GM12892 (cell line): Measurements from ENCODE around the gene LHX2.

Source experiments
- DNase-seq: peaks from one replicate; pipeline ENCODE4 v3.0.0; 2011; ENCODE audit not compliant: insufficient read length
- FAIRE-seq: peaks from 2 replicates; lab custom pipeline; 2011; peaks lifted over from hg19 to GRCh38; lab: Jason Lieb, UNC
- POLR2A ChIP-seq: IDR thresholded peaks from 2 replicates; pipeline ENCODE4 v1.6.1; 2011; ENCODE audit warnings: low read depth, low read length, control low read depth
- POLR2AphosphoS5 ChIP-seq: IDR thresholded peaks from 2 replicates; pipeline ENCODE4 v1.6.1; 2011; ENCODE audit warnings: low read depth, low read length, control low read depth
- TAF1 ChIP-seq: IDR thresholded peaks from 2 replicates; pipeline ENCODE4 v1.6.1; 2011; ENCODE audit warnings: low read depth, mild to moderate bottlenecking, control low read depth, low read length, borderline replicate concordance

LHX2 gene

GRCh38 chr9:124009531-124010217 is 1.9 kb upstream of the LHX2 start:
- peak; percentile 78 for FAIRE-seq
- TF ChIP-seq TAF1, result no peak
- no peak for TF ChIP-seq POLR2A
- no peak for TF ChIP-seq POLR2AphosphoS5
- DNase-seq, result no peak

DNA sequence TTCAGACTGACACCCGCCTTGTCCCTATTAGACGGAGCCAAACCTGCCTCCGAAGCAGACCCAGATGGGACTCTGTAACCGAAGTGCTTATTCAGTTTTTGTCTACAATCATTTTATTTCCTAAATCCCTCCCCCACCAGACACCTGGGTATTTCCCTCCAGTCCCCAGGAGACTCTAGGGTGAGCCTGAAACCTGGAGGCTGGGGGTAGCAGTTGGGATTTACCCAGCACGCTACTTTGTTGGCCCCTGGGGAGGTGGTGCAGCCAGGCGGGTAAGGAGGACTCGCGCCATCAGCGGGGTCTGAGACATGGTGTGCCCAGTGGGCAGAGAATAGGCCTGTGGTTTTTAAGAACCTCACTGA is 1.3 kb upstream of the LHX2 start:
- TF ChIP-seq TAF1 (no peak), POLR2A (no peak), POLR2AphosphoS5 (no peak)
- peak; percentile 51 for FAIRE-seq
- DNase-seq, result no peak

GRCh38 chr9:124010665-124011321 is 775 bp upstream of the LHX2 start:
- FAIRE-seq (peak; percentile 40), DNase-seq (no peak)
- TF ChIP-seq TAF1 (no peak), POLR2A (no peak), POLR2AphosphoS5 (no peak)

DNA sequence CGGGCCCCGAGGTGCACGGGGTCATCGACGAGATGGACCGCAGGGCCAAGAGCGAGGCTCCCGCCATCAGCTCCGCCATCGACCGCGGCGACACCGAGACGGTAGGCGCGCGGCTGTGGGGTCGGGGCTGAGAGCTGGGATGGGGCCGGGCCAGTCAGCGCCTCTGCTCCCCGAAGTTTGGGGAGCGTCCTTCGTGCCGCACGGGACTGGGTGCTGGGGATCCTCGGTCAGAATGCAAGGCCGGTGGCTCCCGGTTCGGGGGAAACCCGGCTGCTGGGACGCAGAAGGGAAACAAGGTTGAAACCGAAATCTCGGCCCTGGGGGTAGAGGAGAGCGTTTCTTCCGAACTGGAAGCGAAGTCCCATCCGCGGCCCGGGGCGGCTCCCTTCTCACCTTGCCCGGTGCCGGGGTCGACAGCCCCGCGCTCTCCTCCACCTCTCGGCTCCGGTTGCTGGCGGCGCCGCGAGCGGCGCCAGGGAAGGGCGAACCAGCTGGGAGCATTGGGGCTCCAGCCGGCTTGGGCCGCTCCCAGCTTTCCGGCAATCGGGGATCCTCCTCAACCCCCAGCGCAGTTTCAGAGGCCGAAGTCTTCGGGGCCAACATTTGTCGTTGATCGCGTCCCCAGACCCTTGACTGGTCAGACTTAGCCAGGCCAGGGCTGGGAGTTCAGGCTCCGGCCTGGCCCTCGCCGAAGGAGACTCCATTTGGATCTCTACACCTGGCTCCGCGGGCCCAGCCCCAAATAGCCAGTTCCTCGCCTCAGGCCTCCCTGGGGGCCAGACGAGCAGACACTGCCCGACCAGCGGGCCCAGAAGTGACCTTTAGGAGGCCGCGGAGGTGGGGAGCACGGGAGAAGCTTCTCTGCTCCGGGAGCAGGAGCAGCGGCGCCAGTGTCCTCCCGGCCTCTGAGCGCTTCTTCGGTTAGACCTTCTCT is 1.1 kb downstream of the LHX2 start:
- TF ChIP-seq POLR2A (no peak), TAF1 (no peak), POLR2AphosphoS5 (no peak)
- FAIRE-seq (no peak), DNase-seq (no peak)

- no peak for FAIRE-seq
- DNase-seq, result no peak
- TF ChIP-seq POLR2AphosphoS5 (no peak), TAF1 (no peak), POLR2A (no peak)
Measured at GRCh38 chr9:124013309-124014210, 2.0 kb downstream of the LHX2 start.

DNA sequence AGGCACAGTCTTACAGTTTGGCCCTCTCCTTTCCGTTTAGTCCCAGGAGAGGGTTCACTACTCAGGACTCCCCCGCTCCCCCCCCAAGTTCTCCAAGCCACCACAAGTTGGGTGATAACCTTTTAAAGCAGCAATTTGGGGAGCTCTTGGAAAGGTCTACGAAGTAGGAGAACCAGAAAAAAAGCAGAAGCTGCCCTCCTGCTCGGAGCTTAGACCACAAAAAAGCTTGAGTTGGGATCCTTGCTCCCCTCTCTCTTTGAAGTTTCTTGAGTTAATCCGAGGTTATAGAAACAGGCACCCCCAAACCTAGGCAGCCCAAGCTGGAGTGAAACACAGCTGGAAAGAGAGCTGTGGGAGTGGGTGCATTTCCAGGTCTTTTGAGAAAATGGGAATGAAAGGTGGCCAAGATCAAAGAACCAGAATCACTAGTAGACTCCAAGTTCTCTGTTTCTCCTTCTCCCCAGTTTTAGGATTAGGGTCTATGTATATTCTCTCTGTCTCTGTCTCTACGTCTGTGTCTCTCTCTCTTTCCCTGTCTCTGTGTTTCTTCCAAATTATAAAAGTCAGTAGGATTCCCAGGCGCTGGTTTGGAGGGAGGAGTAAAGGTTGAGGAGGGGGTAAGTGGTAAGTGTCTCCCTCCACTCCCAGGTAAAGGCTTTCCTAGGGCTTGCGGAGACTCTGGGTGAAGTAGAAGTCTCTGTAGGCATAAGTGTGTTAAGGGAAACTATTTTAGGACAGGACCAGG is 2.8 kb downstream of the LHX2 start:
- FAIRE-seq, result no peak
- no peak for TF ChIP-seq POLR2A
- TF ChIP-seq POLR2AphosphoS5, result no peak
- no peak for TF ChIP-seq TAF1
- no peak for DNase-seq

DNA sequence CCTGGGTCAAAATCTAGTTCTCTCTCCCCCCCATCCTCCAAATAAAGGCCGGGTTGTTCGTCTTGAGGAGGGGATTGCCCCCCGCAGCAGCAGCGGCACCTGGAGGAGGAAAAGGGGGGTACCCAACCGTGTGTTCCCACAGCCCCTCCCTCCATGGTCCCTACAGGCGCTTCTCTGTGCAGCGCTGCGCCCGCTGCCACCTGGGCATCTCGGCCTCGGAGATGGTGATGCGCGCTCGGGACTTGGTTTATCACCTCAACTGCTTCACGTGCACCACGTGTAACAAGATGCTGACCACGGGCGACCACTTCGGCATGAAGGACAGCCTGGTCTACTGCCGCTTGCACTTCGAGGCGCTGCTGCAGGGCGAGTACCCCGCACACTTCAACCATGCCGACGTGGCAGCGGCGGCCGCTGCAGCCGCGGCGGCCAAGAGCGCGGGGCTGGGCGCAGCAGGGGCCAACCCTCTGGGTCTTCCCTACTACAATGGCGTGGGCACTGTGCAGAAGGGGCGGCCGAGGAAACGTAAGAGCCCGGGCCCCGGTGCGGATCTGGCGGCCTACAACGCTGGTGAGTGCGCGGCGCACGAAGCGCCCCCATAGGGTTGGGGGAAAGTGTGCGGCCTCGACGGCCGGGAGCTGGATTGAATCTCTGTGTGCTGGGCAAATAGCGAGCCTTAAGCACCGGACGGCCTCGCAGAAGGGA is 3.5 kb downstream of the LHX2 start:
- FAIRE-seq, result no peak
- TF ChIP-seq POLR2A (no peak), TAF1 (no peak), POLR2AphosphoS5 (no peak)
- DNase-seq, result no peak

- FAIRE-seq, result no peak
- TF ChIP-seq POLR2AphosphoS5 (no peak), TAF1 (no peak), POLR2A (no peak)
- no peak for DNase-seq
Measured at GRCh38 chr9:124015661-124016131, 4.1 kb downstream of the LHX2 start.

DNA sequence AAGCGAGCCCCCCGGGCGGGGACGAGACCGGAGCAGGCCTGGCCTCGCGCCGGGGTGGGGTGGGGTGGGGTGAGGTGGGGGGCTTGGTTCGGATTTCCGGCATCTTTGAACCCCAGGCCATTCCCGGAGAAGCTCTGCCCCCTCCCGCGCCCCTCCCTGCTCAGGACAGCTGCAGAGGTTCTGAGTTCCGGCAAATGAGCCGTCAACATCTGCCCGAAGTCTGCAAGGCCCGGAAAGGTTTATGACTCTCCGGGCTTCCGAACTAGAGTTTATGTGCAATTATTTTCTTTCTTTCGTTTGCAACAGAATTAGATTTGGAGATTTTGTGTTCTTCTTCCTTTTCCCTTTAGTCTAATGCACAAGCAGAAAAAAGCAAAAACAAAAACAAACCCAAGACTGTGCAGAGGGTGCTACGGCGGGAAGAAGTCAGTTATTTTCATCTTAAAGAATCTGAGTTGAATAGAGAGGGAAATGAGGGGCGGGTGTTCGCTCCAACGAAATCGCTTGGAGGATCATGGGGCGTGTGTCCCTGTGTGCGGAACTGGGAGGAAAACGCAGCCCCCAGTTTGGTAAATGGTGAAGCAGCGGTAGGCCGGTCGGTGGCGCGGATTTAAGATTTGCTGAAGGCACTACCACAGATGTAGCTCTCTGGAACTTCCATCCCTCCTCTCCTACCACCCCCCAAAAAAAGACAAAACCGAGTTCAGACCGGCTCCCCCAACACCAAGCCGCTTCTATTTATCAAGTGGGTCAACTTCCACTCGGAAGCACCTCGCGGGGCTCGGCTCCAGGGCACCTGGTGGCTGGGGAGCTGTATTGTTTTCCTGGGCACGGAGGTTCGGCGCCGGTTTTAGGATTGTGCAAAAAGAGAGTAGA is 4.8 kb downstream of the LHX2 start:
- no peak for DNase-seq
- no peak for TF ChIP-seq POLR2AphosphoS5
- no peak for TF ChIP-seq TAF1
- no peak for TF ChIP-seq POLR2A
- FAIRE-seq, result peak; percentile 60
